ENCODE data around the gene ZBTB9. TPM values are rescaled to one million over a fixed set of nuclear protein-coding genes. Genes with fewer than 3 reads are reported as not detected.

ZBTB9 gene
- polyA plus RNA-seq, 4 donors = 14.1 to 16.9 (median 14.6) TPM

- DNase-seq (ENCODE audit: low read depth in 4 of 4, low spot score in 2 of 4) = no peak
Measured at GRCh38 chr6:33418690-33419291, 35.6 kb upstream of the ZBTB9 start.

DNA sequence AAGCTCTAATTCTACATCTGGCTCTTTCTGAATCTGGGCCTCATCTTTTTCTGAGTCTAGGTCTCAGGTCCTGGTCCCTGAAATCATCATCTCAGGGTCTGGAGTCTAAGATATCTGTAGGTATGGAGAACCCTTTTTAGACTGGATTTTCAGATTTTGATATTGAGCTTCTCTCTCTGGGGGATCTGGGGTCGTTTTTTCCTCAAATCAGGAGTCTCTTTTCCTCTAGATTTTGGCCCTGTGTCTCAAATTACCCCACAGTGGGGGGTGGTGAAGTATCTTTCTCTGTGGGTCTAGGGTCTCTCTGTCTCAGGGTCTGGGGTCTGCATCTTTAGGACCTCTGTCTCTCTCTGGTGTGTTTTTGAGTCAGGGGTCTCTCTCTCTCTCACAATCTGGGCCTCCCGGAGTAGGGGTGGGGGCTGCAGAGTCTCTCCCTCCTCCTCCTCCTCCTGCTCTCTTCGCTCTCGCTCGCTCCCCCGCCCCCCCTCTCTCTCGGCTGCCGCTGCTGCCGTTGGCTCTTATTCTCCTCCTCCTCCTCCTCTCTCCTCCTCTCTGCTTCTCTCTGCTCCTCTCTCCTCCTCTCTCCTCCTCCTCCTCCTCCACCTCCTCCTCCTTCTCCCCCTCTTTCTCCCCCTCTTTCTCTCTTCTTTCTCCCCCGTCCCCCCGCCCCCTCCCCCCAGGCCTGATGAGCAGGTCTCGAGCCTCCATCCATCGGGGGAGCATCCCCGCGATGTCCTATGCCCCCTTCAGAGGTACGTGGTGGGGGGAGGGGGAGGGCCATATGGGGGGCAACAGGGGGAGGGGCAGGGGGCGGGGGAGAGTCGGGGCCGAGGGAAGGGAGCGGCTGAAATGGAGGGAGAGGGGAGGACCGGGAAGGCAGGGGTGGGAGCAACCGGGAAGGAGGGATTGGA lies 34.5 kb upstream of the ZBTB9 start, which contains the start of gene SYNGAP1:
Gene SYNGAP1 (plus strand): TSS at position 486 of the 911 bp plus-strand sequence. CDS start 200 bp downstream, at position 686.
- DNase-seq (ENCODE audit: low read depth in 4 of 4, low spot score in 2 of 4) = no peak

- no peak for DNase-seq (ENCODE audit: low read depth in 4 of 4, low spot score in 2 of 4)
Measured at GRCh38 chr6:33420491-33421343, 33.7 kb upstream of the ZBTB9 start.

- no peak for DNase-seq (ENCODE audit: low read depth in 4 of 4, low spot score in 2 of 4)
Measured at GRCh38 chr6:33421344-33421643, 33.1 kb upstream of the ZBTB9 start.

DNA sequence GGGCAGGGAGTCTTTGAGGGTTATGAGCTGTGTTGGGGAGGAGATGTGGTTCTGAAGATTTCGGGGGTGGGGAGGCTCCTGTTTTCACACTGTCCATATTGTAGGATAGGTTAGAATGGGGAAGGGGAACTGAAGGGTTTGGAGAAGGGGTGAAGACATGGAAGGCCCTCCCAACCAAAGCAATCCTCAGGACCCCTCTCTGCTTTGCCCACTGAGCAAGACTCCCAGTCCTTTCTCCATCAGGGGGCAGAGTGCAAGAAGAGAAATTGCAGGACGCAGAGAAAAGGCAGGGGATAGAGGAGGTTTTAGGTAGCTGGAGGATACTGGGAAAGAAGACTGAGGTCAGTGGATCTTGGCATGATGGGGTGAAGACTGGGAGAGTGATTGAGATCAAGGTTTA lies 30.6 kb upstream of the ZBTB9 start:
- DNase-seq (ENCODE audit: low read depth in 4 of 4, low spot score in 2 of 4) = no peak

DNA sequence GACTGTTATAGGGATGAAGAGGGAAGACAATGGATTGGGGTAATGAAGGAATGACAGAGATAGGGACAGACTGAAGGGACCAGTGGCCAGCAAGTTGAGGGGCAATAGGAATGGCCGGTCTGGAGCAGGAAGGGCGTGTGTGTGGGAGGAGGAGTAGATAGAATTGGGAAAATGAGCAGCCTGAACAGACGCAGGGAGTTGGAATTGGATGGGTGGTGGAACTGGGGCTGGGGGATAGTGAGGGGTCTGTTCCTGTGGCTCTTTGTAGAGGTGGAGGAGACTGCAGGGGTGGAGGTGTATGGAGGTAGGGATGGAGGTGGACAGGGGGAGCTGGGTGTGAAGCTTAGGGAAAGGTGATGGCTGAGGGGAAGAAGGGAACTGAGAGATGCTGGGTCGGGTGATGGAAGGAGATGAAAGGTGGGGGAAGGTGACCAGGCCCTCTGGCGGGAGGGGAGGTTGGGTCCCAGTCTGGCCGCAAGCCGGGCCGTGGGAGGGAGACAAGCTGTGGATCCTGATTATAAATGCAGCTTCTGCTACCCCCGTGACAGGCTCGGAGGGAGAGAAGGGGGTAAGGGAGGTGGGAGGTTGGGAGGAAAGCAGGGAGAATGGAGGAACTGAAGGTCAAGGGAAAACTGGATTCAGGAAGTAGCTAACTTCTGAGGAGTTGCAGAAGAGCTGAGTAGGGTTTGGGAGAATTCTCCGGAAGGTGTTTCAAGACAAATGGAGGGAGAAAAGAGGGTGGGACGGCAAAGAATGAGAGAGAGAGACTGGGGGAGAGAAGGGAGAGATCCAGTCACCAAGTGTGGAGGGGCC lies 29.3 kb upstream of the ZBTB9 start:
- DNase-seq (ENCODE audit: low read depth in 4 of 4, low spot score in 2 of 4) = no peak

DNA sequence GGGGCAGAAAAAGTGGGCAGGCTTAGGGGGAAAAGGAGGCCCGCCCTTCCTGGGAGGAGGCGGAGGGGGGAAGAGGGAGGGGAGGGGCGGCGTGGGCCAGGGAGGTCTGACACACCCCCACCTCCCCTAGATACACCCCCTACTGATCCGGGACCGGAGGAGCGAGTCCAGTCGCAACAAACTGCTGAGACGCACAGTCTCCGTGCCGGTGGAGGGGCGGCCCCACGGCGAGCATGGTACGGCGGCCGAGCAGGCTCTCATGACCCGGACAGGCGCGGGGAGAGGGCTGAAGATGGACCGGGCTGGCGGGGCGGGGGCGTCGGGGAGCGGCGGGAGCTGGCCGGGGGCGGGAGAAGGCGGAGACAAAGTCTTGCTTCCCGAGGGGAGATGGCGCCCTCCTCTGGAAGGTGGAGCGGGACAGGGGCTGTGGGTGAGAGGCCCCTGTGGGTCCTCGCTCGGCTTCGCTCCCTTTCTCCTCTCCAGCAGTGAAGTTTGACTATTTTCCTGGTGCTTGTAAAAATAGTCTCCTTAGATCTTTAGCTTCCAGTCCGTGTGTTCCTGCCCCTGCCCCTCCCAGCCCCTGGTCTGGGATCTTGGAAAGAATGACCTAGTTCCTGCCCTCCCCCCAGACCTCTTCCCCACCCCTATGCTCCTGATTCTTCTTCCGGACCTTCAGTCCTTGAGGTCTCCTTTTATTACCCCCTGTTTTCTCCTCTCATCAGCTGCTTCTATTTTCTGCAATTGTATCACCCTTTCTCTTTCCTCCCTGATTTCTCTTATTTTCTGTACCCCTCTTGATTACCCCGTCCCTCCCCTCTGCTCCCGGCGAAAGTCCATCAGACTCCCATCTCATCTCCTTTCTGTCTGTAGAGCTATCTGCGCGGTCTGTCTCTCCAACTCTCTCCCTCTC lies 28.5 kb upstream of the ZBTB9 start:
- peak in 1 of 4 donors; percentile 75 for DNase-seq (ENCODE audit: low read depth in 4 of 4, low spot score in 2 of 4)

DNA sequence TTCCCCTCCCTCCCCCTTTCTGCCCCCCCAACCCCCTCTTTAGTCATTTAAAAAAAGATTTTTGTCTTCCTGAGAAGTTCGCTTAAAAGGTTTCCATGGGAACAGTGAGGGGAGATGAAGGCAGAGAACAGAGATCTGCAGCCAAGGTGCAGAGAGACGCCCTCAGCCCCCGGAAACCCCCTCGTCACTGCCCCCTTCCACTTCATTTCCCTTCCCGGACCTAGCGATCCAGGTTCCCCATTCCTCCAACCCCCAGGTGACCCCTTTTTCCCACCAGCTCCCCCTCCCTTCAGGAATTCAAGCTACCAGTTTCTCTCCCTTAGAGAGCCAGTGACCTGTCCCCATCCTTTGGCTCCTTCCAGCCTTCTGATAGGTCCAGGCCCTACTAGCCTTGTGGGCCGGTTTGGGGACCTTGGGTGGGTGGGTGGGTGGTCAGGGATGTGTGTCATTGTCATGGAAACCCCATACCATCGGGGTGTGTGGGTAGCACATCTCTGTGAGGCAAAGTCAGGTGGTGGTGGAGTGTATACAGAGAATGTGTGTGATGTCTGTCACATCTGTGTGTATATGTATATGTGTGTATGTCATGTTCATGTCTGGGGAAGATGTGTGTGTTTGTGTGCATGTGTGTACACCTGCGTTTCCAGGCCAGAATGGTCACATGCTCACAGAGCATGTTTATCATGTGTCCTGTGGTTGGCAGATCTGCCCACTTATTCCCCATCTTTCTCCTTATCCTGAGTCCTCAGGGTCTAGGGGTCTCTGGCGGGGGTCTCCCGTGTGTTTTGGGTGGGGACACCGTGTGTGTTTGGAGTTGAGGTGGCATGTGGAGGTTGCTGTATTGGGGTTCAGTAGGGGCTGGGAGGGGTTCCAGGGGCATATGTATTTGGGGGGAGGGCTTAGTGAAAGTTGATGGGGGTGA lies 27.5 kb upstream of the ZBTB9 start:
- no peak for DNase-seq (ENCODE audit: low read depth in 4 of 4, low spot score in 2 of 4)

- DNase-seq (ENCODE audit: low read depth in 4 of 4, low spot score in 2 of 4) = no peak
Measured at GRCh38 chr6:33427585-33428223, 26.7 kb upstream of the ZBTB9 start.

GRCh38 chr6:33428224-33428965 lies 26.0 kb upstream of the ZBTB9 start:
- DNase-seq (ENCODE audit: low read depth in 4 of 4, low spot score in 2 of 4) = no peak

DNA sequence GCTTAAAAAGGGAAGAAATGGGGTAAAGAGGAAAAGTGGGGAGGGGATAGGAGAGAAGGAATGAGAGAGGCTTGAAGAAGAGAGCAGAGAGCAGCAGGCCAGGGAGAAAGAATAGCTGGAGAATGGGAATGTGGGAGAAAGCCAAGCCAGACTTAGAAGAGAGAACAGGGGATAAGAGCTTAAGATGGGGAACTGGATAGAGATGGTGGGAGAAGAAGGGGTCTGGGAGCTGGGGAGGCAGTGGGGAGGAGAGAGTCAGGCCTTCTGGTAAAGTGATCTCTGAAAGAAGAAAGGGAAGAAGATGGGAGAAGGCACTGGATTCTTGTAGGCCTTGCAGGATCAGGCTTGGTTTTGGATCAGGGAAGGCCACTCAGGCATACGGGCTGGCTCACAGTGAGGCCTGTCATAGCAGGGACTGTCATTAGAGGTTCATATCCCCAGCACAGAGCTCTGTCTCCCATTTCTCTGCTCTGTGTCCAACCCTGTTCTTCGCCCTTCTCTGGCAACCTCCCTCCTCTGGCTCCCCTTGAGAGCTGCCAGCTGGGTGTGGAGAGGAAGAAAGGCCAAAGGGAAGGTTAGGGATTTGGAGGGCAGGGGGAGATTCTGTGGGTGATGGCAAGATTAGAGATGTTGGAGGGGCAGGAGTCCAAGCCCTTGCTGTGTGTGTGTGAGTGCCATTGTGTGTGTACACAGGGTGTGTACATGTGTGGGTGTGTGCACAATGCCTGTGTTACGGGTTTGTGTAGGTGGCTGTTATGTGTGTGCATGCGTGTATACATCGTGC lies 25.2 kb upstream of the ZBTB9 start:
- no peak for DNase-seq (ENCODE audit: low read depth in 4 of 4, low spot score in 2 of 4)

GRCh38 chr6:33429750-33430052 lies 24.7 kb upstream of the ZBTB9 start:
- DNase-seq (ENCODE audit: low read depth in 4 of 4, low spot score in 2 of 4) = no peak

- DNase-seq (ENCODE audit: low read depth in 4 of 4, low spot score in 2 of 4) = no peak
Measured at GRCh38 chr6:33430334-33430733, 24.0 kb upstream of the ZBTB9 start.

- DNase-seq (ENCODE audit: low read depth in 4 of 4, low spot score in 2 of 4) = no peak
Measured at GRCh38 chr6:33430991-33431879, 23.1 kb upstream of the ZBTB9 start.

- DNase-seq (ENCODE audit: low read depth in 4 of 4, low spot score in 2 of 4) = no peak
Measured at GRCh38 chr6:33431880-33432541, 22.4 kb upstream of the ZBTB9 start.
